ENCODE results near the gene GPR158.

DNA sequence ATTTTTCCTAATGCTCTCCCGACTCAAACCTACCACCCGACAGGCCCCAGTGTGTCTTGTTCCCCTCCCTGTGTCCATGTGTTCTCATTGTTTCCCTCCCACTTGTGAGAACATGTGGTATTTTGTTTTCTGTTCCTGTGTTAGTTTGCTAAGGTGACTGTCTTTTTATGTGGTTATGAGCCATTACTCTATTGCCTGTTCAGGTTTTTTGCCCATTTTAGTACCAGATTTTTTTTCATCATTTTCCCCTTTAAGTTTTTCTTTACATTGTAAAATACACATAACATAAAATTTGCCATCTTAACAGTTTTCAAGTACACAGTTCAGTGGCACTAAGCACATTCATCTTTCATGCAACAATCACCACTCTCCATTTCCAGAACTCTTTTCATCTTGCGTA is 133.5 kb downstream of the GPR158 start:
- TF ChIP-seq CTCF (IDR thresholded peaks at IDR 0.05), result no peak
- no peak for TF ChIP-seq POLR2A (IDR thresholded peaks at IDR 0.05)
